HG03439 (cell line): ENCODE results near the gene NFKBIB.
A peak's percentile ranks its signal among the peaks of the same experiment; 100 is the strongest.
"Not testable (repeated sequence)": the region's sequence is repeated elsewhere in the genome, so short reads cannot be mapped to it uniquely, and the experiment has no call there.

Experiments
- ATAC-seq: cut with Tn5 transposase; IDR thresholded peaks from one replicate; pipeline ENCODE4 v1.9.1; 2021; ENCODE audit warnings: mild to moderate bottlenecking, moderate library complexity; ENCODE audit not compliant: unreplicated experiment

NFKBIB gene

GRCh38 chr19:38873400-38873799 is 26.4 kb upstream of the NFKBIB start:
- not testable (repeated sequence) for ATAC-seq

DNA sequence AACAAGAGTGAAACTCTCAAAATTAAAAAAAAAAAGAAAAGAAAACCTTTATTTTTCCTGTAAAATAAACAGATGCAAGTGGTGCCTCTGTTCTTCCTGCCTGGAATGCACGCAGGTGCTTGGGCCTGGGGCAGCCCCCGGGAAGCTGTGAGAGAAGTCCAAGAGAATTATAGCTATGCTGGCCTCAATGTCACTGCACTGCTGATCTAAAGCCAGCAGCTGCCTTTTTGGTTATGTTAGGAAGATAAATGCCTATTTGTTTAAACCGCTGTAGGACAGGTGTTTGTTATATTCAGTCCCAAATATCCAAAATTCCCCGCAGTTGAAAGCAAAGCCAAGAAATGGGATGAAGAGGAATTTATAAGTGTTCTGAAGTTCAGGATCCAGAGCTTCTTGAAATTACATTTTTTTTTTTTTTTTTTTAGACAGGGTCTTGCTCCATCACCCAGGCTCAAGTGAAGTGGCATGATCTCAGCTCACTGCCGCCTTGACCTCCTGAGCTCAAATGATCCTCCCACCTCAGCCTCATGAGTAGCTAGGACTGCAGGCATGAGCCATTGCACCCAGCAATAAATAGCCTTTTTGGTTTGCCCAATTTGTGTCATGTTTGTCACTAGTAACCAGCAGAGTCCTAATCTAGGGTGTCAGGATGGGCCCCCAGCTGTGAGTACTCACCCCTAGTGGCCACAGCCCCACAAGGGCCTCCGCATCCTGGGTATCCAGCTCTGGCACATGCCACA is 23.9 kb upstream of the NFKBIB start:
- no peak for ATAC-seq

DNA sequence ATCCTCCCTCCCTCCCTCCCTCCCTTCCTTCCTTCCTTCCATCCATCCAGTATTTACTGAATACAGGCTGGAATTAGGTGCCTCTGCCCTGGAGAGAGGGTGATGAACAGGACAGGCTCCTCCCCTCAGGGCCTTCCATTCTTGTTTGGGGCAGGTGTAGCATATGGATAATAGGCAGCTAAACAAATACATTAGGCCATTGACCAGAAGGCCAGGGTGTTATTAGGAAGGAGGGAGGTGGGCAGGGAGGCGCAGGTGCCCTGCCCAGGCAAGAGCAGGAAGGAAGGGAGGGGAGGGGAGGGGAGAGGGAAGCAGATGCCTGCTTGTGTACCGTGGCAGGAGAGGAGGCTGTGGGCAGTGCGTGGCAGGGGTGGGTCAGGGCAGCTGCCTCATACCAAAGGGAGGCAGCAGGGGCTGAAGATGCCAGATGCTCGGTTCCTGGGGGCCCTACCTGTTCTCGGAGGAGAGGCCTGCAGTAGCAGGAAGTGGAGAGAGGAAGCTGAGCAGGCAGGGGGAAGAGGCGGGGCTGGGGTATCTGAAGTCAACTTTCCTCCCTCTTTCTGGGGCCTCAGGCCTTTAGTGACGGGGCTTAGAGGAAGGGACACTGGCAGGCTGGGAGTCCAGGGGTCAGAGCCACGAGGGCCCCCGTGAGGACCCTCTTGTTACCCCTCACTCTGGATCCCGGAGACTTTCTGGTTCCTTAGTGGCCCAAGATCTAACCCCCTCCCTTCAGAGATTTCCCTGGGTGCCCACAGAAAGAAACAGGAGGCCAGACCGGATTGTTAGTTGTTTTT is 21.8 kb upstream of the NFKBIB start, which contains the start of gene RINL:
TSS of gene RINL (minus strand) at position 495 of the 794 bp plus-strand sequence. CDS start 1,533 bp downstream, outside the sequence.
- peak; percentile 45 for ATAC-seq

GRCh38 chr19:38878575-38879399 is 21.0 kb upstream of the NFKBIB start:
- no peak for ATAC-seq

DNA sequence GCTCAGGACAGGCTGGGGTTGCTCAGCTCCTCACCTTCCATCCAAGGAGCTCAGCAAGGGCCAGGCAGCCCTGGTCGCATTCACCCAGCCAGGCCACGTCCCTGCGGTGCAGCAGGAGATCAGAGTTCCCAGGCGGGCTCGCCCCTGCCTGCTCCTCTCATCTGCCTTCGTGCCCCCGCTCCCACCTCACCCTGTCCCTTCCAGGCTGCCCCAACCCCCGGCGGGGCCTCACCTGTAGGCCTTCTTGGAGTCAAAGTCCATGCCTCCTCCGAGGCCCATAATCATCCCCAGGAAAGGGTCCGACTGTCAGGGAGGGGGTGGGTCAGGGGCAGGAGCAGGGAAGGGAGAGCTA is 20.4 kb upstream of the NFKBIB start:
- no peak for ATAC-seq

- no peak for ATAC-seq
Measured at GRCh38 chr19:38880076-38880881, 19.5 kb upstream of the NFKBIB start.

- ATAC-seq, result no peak
Measured at GRCh38 chr19:38880882-38881609, 18.7 kb upstream of the NFKBIB start.

DNA sequence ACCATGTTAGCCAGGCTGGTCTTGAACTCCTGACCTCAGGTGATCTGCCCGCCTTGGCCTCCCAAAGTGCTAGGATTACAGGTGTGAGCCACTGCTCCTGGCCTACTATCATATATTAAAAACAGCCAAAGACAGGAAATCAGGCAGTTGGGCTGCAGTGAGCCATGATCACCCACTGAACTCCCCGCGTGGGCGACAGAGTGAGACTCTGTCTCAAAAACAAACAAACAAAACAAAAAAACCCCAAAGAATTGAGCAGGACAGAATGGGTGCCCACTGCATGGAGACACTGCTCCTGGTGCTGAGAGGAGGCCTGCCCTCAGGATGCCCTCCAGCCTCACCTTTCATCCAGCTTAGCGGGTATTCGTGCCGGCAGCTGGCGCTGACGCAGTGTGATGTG is 16.5 kb upstream of the NFKBIB start:
- ATAC-seq, result no peak

DNA sequence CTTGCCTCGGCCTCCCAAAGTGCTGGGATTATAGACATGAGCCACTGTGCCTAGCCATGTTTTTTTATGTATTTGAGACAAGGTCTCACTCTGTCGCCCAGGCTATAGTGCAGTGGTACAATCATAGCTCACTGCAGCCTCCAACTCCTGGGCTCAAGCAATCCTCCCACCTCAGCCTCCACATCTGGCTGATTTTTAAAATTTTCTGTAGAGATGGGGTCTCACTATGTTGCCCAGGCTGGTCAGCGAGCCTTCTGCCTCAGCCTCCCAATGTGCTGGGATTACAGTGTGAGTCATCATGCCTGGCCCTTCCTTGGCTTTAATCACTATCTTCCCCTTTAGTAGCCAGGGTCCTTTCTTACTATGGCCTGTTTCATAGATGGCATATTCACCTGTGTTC is 15.1 kb upstream of the NFKBIB start:
- ATAC-seq, result not testable (repeated sequence)

DNA sequence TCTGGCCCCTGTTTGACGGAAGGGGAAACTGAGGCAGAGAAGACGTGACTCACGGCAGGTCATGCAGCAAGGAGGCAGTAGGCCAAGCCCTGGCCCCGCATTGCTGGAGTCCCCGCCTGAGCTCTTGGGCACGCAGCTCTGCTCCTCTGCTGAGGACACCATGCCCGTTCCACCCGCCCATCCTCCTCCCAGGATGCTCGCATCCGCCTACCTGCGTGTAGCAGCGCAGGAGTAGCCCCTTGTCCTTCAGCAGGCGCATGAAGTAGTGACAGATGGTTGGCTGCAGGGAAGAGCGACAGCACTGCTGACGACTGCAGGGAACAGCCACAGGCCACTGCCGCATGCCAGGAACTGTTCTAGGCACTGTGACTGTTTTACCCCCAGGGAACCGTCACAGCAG is 10.9 kb upstream of the NFKBIB start:
- ATAC-seq, result no peak

DNA sequence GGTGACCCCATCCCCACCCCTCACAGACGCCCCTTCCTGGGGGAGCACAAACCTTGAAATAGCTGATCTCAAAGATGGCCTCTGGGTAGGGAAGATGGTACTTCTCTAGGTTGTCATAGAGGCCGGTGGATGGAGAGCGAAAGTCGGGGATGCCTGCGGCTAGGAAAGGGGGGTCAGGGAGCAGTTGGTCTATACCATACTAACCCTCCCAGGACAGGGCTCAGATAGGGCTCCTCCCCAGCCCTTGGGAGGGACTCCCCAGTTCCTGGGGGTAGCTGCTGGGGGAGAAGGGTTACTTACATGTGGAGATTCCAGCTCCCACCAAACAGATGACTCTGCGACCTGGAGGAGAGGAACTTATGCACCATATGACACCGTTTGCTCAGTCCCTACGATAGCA is 10.0 kb upstream of the NFKBIB start:
- no peak for ATAC-seq

DNA sequence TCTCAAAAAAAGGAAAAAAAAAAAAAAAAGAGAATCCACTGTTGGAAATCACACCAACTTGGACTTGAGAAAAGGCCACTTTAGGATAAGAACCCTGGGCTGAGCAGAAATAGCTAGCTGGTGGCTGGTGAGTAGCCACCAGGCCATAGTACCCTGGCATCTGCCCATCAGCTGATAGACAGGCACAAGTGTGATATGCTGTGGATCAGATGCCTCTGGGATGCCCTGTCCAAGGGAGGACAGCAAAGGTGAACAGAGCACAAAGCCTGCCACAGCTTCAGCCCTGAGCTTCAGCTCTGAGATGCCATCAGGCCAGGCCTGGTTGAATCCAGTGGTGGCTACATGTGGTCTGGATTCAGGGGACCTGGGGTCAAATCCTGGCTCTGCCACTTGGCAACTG is 9.1 kb upstream of the NFKBIB start:
- no peak for ATAC-seq

DNA sequence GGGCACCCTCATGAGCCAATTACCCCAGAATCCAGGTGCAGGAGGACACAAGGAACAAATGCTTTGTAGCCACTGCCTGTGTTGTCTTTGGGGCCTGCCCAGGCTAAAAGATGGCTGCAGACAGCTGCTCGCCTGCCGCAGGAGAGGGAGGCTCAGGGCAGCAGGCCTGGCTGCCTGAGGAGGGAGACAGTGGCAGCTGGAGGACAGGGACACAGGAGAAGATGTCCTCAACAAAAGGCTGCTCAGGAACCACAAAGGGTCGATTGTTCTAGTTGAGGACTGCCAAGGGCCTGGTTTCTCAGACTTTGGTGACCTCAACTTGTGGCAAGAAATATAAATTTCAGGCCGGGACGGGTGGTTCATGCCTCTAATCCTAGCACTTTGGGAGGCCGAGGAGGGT is 8.0 kb upstream of the NFKBIB start:
- ATAC-seq, result no peak

DNA sequence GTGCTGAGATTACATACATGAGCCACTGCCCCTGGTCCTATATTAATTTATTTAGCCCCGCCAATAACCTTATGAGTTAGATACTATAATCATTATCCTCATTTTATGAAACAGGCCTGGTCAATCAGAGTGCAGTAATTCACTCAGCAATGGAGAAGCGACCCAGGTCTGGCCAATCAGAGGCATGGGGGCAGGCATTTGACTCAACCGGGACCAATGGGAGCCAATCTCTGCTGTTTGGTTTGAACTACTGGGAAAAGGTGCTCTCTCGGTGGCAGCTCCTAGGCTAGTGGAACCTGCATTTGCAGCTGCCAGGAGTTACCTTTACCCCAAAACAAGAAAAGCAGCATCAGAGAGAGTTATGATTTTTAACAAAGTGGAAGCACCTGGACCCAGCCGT is 6.9 kb upstream of the NFKBIB start:
- ATAC-seq, result no peak

DNA sequence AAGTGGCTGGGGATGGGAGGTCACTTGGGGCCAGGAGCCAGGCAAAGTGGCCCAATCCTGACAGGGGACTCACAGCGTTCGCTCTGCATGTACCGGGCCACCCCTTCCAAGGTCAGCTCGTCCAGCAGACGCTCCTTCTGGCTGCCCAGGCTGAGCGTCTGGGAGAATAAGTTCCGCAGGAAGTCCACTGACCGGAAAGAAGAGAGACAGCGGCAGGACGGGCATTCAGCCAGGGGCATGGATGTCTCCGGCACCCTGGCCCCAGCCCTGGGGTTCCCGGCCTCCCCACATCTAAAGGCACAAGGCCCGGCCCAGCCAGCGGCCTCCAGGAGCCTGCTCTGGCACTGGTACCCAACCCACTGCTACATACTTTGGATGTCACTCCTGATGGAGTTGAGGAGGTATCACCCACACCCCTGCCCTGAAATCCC is 6.4 kb upstream of the NFKBIB start:
- ATAC-seq, result no peak

DNA sequence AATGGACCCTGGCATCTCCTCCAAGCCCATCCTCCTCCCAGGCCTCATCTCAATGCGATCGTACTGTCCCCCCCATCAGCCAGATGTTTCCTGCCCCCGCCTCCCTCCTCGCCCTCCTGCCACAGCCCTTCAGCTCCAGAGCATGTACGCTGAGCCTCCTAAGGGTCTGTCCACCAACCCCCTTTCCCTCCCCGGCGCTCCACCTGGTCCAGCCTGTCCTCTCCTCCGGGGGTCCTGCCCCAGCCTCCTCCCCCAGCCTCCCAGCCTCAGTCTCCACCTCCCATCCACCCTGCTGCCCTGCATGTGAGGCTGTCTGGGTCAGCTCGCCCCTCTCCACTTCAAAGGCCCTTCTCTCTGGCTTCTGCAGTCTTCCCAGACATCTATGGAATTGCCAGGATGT is 4.8 kb upstream of the NFKBIB start:
- ATAC-seq, result no peak

GRCh38 chr19:38898788-38899446 is 852 bp upstream of the NFKBIB start:
- ATAC-seq, result no peak

DNA sequence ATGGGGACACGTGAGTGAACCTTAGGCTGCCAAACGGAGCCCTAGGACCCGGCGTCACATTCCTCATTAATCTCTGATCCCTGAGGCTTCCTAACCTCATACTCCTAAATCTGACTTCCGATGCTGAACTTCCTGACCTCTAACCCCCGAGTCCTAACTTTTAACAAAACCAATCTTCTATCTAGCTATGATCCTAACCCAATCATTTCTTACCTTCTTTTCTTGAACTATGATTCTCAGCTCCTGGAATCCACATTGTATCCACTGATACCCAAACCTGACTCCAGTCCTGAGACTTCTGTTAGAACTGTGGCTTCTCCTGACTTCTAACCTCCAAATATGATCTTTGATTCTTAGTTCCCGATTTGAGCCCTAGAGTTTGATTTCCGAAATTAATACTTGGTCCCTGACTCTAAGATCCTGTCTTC is 447 bp downstream of the NFKBIB start:
- no peak for ATAC-seq

GRCh38 chr19:38900743-38901190 is 998 bp downstream of the NFKBIB start:
- no peak for ATAC-seq
